ENCODE data around the gene HGF. TPM values are rescaled to one million over a fixed set of nuclear protein-coding genes. Genes with fewer than 3 reads are reported as not detected.

The HGF gene
- total and polyA plus RNA-seq, 2 of the 13 experiments (the other 11 are each of a cell fraction or from before 2014, with no cell fraction given): not detected

DNA sequence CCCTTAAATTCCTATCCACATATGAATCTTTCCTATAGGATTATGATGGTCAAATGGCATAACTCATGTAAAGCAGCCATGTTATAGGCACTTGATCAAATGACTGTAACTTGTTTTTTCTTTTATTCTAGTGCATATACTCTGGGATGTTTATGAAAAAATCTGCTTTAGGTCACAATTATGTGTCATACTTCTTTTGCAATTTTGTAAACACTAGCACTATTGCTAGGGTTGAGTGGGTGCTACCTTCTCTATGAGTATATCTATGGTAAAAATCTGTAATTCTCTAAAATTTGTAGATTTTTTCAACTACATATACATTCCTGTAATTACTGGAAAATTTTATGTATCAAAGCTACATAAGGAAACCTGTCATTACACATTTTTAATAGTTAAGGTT, 50.0 kb downstream of the HGF start (continued):
- TF ChIP-seq, protein P1, sequence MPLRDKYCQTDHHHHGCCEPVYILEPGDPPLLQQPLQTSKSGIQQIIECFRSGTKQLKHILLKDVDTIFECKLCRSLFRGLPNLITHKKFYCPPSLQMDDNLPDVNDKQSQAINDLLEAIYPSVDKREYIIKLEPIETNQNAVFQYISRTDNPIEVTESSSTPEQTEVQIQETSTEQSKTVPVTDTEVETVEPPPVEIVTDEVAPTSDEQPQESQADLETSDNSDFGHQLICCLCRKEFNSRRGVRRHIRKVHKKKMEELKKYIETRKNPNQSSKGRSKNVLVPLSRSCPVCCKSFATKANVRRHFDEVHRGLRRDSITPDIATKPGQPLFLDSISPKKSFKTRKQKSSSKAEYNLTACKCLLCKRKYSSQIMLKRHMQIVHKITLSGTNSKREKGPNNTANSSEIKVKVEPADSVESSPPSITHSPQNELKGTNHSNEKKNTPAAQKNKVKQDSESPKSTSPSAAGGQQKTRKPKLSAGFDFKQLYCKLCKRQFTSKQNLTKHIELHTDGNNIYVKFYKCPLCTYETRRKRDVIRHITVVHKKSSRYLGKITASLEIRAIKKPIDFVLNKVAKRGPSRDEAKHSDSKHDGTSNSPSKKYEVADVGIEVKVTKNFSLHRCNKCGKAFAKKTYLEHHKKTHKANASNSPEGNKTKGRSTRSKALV (CRISPR knock-in tag; IDR thresholded peaks at IDR 0.05): no peak
- TF ChIP-seq, protein P2, sequence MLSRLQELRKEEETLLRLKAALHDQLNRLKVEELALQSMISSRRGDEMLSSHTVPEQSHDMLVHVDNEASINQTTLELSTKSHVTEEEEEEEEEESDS (CRISPR knock-in tag; IDR thresholded peaks at IDR 0.05; ENCODE audit: borderline replicate concordance): no peak
- TF ChIP-seq, protein P3, sequence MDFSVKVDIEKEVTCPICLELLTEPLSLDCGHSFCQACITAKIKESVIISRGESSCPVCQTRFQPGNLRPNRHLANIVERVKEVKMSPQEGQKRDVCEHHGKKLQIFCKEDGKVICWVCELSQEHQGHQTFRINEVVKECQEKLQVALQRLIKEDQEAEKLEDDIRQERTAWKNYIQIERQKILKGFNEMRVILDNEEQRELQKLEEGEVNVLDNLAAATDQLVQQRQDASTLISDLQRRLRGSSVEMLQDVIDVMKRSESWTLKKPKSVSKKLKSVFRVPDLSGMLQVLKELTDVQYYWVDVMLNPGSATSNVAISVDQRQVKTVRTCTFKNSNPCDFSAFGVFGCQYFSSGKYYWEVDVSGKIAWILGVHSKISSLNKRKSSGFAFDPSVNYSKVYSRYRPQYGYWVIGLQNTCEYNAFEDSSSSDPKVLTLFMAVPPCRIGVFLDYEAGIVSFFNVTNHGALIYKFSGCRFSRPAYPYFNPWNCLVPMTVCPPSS (IDR thresholded peaks at IDR 0.05): no peak
- TF ChIP-seq TP53 (CRISPR knock-in tag; conservative IDR thresholded peaks at IDR 0.05) (no peak), ZNF768 (CRISPR knock-in tag; IDR thresholded peaks at IDR 0.05) (no peak), ZMYM4 (CRISPR knock-in tag; IDR thresholded peaks at IDR 0.05) (no peak)
- TF ChIP-seq, protein P4, sequence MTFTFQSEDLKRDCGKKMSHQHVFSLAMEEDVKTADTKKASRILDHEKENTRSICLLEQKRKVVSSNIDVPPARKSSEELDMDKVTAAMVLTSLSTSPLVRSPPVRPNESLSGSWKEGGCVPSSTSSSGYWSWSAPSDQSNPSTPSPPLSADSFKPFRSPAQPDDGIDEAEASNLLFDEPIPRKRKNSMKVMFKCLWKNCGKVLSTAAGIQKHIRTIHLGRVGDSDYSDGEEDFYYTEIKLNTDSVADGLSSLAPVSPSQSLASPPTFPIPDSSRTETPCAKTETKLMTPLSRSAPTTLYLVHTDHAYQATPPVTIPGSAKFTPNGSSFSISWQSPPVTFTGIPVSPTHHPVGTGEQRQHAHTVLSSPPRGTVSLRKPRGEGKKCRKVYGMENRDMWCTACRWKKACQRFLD (CRISPR knock-in tag; IDR thresholded peaks at IDR 0.05; ENCODE audit: borderline replicate concordance): no peak

DNA sequence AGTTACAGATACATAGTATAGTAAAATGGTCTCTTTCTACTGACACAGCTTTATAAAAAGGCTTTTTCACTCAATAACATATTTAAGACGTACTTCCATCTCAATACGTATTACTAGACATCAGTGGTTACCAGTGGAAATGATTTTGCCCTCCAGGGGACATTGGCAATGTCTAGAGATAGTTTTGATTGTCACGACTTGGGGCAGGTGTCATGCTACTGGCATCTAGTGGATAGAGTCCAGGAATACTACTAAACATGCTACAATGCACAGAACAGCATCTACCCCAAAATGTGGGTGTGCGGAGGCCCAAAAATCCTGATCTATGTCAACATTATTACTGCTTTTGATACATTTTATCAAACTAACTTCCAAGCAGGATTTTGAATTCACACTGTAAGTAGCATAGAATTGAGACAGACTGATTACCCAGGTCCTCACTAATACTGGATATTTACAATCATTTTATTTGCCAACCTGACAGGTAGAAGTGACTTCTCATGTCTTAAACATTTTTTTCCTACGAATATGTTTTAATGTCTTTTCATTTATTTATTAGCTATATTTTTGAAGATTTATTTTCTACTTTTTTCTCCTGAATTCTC, 53.8 kb downstream of the HGF start:
- peak; percentile 1 for DNase-seq (ENCODE audit: low spot score)
- no peaks in the 10 kb centered on the region for H3K4me1 ChIP-seq (ENCODE audit: insufficient read depth, low read length)
- H3K27ac ChIP-seq (ENCODE audit: extremely low read length, insufficient read depth, low read length): no peak overlapping the region
- intact Hi-C loops (cut with micrococcal nuclease; ENCODE audit: unreplicated experiment) (loop anchor here (1.0 kb wide), 1 partner anchor 189 kb away; no protein-coding TSS in a partner anchor), in situ Hi-C loops (cut with HindIII; ENCODE audit: extremely low pct_ligation_motif_present, low pct_unique_long_range_greater_than_20kb) (no loop called here)
- TF ChIP-seq STAG1 (CRISPR knock-in tag; IDR thresholded peaks at IDR 0.05): peak; percentile 45
- no peak for TF ChIP-seq FOXC1 (CRISPR knock-in tag; IDR thresholded peaks at IDR 0.05; ENCODE audit: borderline replicate concordance)
- WGBS (ENCODE audit: low lambda C conversion rate): 4% methylated on average over 5 of the region's 5 CpGs
- no peaks in the 10 kb centered on the region for H3K9me3 ChIP-seq (ENCODE audit: low read length)
- H3K79me2 ChIP-seq (ENCODE audit: insufficient read depth, low read length): no peaks in the 10 kb centered on the region
- CTCF ChIA-PET (ENCODE audit: low intra/inter-chr PET ratio, low total read pairs): interaction anchor here (1.1 kb wide), 1 partner anchor 216 kb away, joined by 3 read pairs; no protein-coding TSS in a partner anchor
- H3K36me3 ChIP-seq (replicated peaks in 1 of 2; ENCODE audit: control insufficient read depth in 1 of 2, insufficient read depth in 2 of 2, low read length in 2 of 2): no peaks in the 10 kb centered on the region
- POLR2A ChIA-PET: no interaction called here
- H3K4me3 ChIP-seq (replicated peaks in 1 of 3; ENCODE audit: insufficient read depth in 1 of 3, low read depth in 2 of 3, low read length in 3 of 3): no peak overlapping the region
- no TSS peak for BruUV-seq (replicated peaks)
- no peak overlapping the region for H3K4me2 ChIP-seq (ENCODE audit: low read depth, low read length)
- H2AFZ ChIP-seq (ENCODE audit: low read length): no peak overlapping the region
- FAIRE-seq: no peak
- H3K9ac ChIP-seq (ENCODE audit: insufficient read depth, low read depth, low read length): no peak overlapping the region
- ATAC-seq: 0 out of 3 replicates have a peak, but pooled peaks have one; percentile 29
- H4K20me1 ChIP-seq (ENCODE audit: insufficient read depth, low read length): no peaks in the 10 kb centered on the region
- H3K27me3 ChIP-seq (ENCODE audit: control insufficient read depth in 1 of 2, insufficient read depth in 2 of 2, low read length in 2 of 2): no peaks in the 10 kb centered on the region

All from HepG2 (cell line).